ENCODE measurements around the gene SIGLEC5. TPM values are rescaled to one million over a fixed set of nuclear protein-coding genes. Genes with fewer than 3 reads are reported as not detected.

Gene SIGLEC5
- total and polyA plus RNA-seq, 2 experiments from 2014 or later: not detected

GRCh38 chr19:51570962-51571575, 59.1 kb downstream of the SIGLEC5 start, which contains the start of gene ZNF175:
Gene ZNF175, plus strand, starts transcription at chr19:51571283. Its CDS starts 2,047 bp downstream, at chr19:51573330.
- no peaks in the 10 kb centered on the region for H4K20me1 ChIP-seq (replicated peaks; ENCODE audit: insufficient read depth)
- H3K36me3 ChIP-seq (ENCODE audit: insufficient read depth): peaks cover 11% of the 10 kb centered on the region; the same call in 1 of the 2 replicates
- H3K27me3 ChIP-seq (ENCODE audit: insufficient read depth): peaks cover 8% of the 10 kb centered on the region; the same call in 1 of the 2 replicates
- peaks cover 12% of the 10 kb centered on the region for H3K79me2 ChIP-seq (replicated peaks; ENCODE audit: insufficient read depth)
- Mint-ChIP-seq H3K27me3 (ENCODE audit: insufficient read depth, low read depth, poor library complexity) (peaks cover 2% of the 10 kb centered on the region), H3K4me3 (peak within 1 kb of the TSS; percentile 88), H3K36me3 (ENCODE audit: low read depth) (peaks cover 8% of the 10 kb centered on the region; the same call in 1 of the 3 replicates), H3K27ac (peak within 1 kb of the TSS; percentile 90), H3K4me1 (peaks cover 10% of the 10 kb centered on the region; the same call in 2 of the 3 replicates), H3K9me3 (no peaks in the 10 kb centered on the region; the same call in 2 of the 3 replicates)
- ATAC-seq (peak; percentile 99), DNase-seq (ENCODE audit: low spot score) (peak; percentile 98)
- TF ChIP-seq JUNB (IDR thresholded peaks at IDR 0.05; ENCODE audit: unreplicated experiment): no peak
- no peak for TF ChIP-seq ZNF462 (CRISPR knock-in tag; IDR thresholded peaks at IDR 0.05)
- TF ChIP-seq POLR2AphosphoS5 (IDR thresholded peaks at IDR 0.05; ENCODE audit: low read depth): peak; percentile 65
- TF ChIP-seq NANOG (IDR thresholded peaks at IDR 0.05; ENCODE audit: borderline replicate concordance): no peak
- TF ChIP-seq ETS1 (IDR thresholded peaks at IDR 0.05): peak; percentile 99
- TF ChIP-seq ZNF114 (CRISPR knock-in tag; IDR thresholded peaks at IDR 0.05): no peak
- H2AFZ ChIP-seq: no peak within 1 kb of the TSS; the same call in 1 of the 2 replicates
- peak within 1 kb of the TSS; percentile 94 for H3K4me2 ChIP-seq
- H3K27ac ChIP-seq (ENCODE audit: low read depth): no peak within 1 kb of the TSS
- no peaks in the 10 kb centered on the region for H3F3A ChIP-seq (replicated peaks; ENCODE audit: low read depth)
- no peaks in the 10 kb centered on the region for H3K4me1 ChIP-seq (ENCODE audit: insufficient read depth)
- peak within 1 kb of the TSS; percentile 79 for H3K4me3 ChIP-seq
- no peaks in the 10 kb centered on the region for H3K9me2 ChIP-seq (ENCODE audit: insufficient read depth)
